HL-60/S4 (cell line): ENCODE data around the gene TMA16.
"Not testable (repeated sequence)": the region's sequence is repeated elsewhere in the genome, so short reads cannot be mapped to it uniquely, and the experiment has no call there.

Experiments used
- in situ Hi-C: fragments of 300-500 bp; cut with MboI; formaldehyde crosslinking; loops from 2 replicates; pipeline ENCODE4 v1.14.3; 2022; ENCODE audit warnings: low sequenced_read_pairs

The TMA16 gene

GRCh38 chr4:163494360-163495241 is at the start of gene TMA16:
Gene TMA16 (plus strand): TSS chr4:163494690. CDS start chr4:163494802, 112 bp downstream.
- in situ Hi-C loops = no loop called here

GRCh38 chr4:163447023-163447422 is 47.5 kb upstream of the TMA16 start:
- in situ Hi-C loops = not testable (repeated sequence)

- in situ Hi-C loops = no loop called here
Measured at GRCh38 chr4:163447481-163447880, 47.0 kb upstream of the TMA16 start.

GRCh38 chr4:163448540-163449203 is 45.8 kb upstream of the TMA16 start:
- in situ Hi-C loops = no loop called here

GRCh38 chr4:163462556-163462955 is 31.9 kb upstream of the TMA16 start:
- in situ Hi-C loops = no loop called here

- in situ Hi-C loops = no loop called here
Measured at GRCh38 chr4:163467082-163467770, 27.3 kb upstream of the TMA16 start.

- in situ Hi-C loops = no loop called here
Measured at GRCh38 chr4:163470391-163470790, 24.1 kb upstream of the TMA16 start.

GRCh38 chr4:163473130-163473529 is 21.4 kb upstream of the TMA16 start:
- in situ Hi-C loops = no loop called here

GRCh38 chr4:163473576-163473975 is 20.9 kb upstream of the TMA16 start, which contains the start of gene TKTL2:
Gene TKTL2 (minus strand): TSS chr4:163473754. CDS start chr4:163473734, 20 bp downstream.
- in situ Hi-C loops = no loop called here

GRCh38 chr4:163474027-163474426 is 20.5 kb upstream of the TMA16 start:
- in situ Hi-C loops = no loop called here

- in situ Hi-C loops = no loop called here
Measured at GRCh38 chr4:163476761-163477438, 17.6 kb upstream of the TMA16 start.

- in situ Hi-C loops = loop anchor here (10.0 kb wide), 1 partner anchor 53 kb away; no protein-coding TSS in a partner anchor
Measured at GRCh38 chr4:163482190-163482589, 12.3 kb upstream of the TMA16 start.

- in situ Hi-C loops = loop anchor here (10.0 kb wide), 1 partner anchor 50 kb away; no protein-coding TSS in a partner anchor
Measured at GRCh38 chr4:163484906-163485305, 9.6 kb upstream of the TMA16 start.

- in situ Hi-C loops = loop anchor here (10.0 kb wide), 1 partner anchor 49 kb away; no protein-coding TSS in a partner anchor
Measured at GRCh38 chr4:163485589-163485988, 8.9 kb upstream of the TMA16 start.

GRCh38 chr4:163486321-163486720 is 8.2 kb upstream of the TMA16 start:
- in situ Hi-C loops = loop anchor here (10.0 kb wide), 1 partner anchor 48 kb away; no protein-coding TSS in a partner anchor

- in situ Hi-C loops = loop anchor here (10.0 kb wide), 1 partner anchor 45 kb away; no protein-coding TSS in a partner anchor
Measured at GRCh38 chr4:163489929-163490328, 4.6 kb upstream of the TMA16 start.

- in situ Hi-C loops = no loop called here
Measured at GRCh38 chr4:163492951-163493504, 1.5 kb upstream of the TMA16 start.

GRCh38 chr4:163493643-163494359 is 689 bp upstream of the TMA16 start:
- in situ Hi-C loops = no loop called here

GRCh38 chr4:163495900-163496299 is 1.4 kb downstream of the TMA16 start:
- in situ Hi-C loops = no loop called here
